Embryonic facial prominence (tissue), 1 donor: Measurements from ENCODE around the gene INPP4B.

Source experiments
- DNase-seq: peaks from one replicate; pipeline ENCODE4 v3.0.0-alpha.2; 2016; ENCODE audit errors: extremely low spot score

INPP4B gene

GRCh38 chr4:142231787-142232186, 614.3 kb downstream of the INPP4B start:
- no peak for DNase-seq

GRCh38 chr4:142230991-142231390, 615.1 kb downstream of the INPP4B start:
- DNase-seq: no peak

GRCh38 chr4:142226014-142226413, 620.1 kb downstream of the INPP4B start:
- DNase-seq: no peak

- DNase-seq: no peak
Measured at GRCh38 chr4:142222127-142222526, 624.0 kb downstream of the INPP4B start.

- DNase-seq: no peak
Measured at GRCh38 chr4:142218726-142219125, 627.4 kb downstream of the INPP4B start.

- DNase-seq: no peak
Measured at GRCh38 chr4:142211444-142211843, 634.7 kb downstream of the INPP4B start.

GRCh38 chr4:142203505-142203904, 642.6 kb downstream of the INPP4B start:
- no peak for DNase-seq

- no peak for DNase-seq
Measured at GRCh38 chr4:142202404-142203332, 643.4 kb downstream of the INPP4B start.

- no peak for DNase-seq
Measured at GRCh38 chr4:142201041-142201440, 645.1 kb downstream of the INPP4B start.

- no peak for DNase-seq
Measured at GRCh38 chr4:142194905-142195304, 651.2 kb downstream of the INPP4B start.

GRCh38 chr4:142191901-142192300, 654.2 kb downstream of the INPP4B start:
- DNase-seq: no peak

GRCh38 chr4:142181021-142181420, 665.1 kb downstream of the INPP4B start:
- no peak for DNase-seq

GRCh38 chr4:142169216-142169615, 676.9 kb downstream of the INPP4B start:
- DNase-seq: no peak

- no peak for DNase-seq
Measured at GRCh38 chr4:142168181-142168580, 677.9 kb downstream of the INPP4B start.

- DNase-seq: no peak
Measured at GRCh38 chr4:142164767-142165500, 681.2 kb downstream of the INPP4B start.

- no peak for DNase-seq
Measured at GRCh38 chr4:142161086-142161485, 685.0 kb downstream of the INPP4B start.

- no peak for DNase-seq
Measured at GRCh38 chr4:142160509-142160908, 685.6 kb downstream of the INPP4B start.

- DNase-seq: no peak
Measured at GRCh38 chr4:142158980-142159379, 687.1 kb downstream of the INPP4B start.

- no peak for DNase-seq
Measured at GRCh38 chr4:142156256-142156655, 689.8 kb downstream of the INPP4B start.

GRCh38 chr4:142155347-142155746, 690.8 kb downstream of the INPP4B start:
- DNase-seq: no peak

- no peak for DNase-seq
Measured at GRCh38 chr4:142150483-142150882, 695.6 kb downstream of the INPP4B start.

- DNase-seq: no peak
Measured at GRCh38 chr4:142144813-142145212, 701.3 kb downstream of the INPP4B start.
